A673 (cell line): ENCODE results near the gene EDIL3. TPM values are rescaled to one million over a fixed set of nuclear protein-coding genes. Genes with fewer than 3 reads are reported as not detected.
A peak's percentile ranks its signal among the peaks of the same experiment; 100 is the strongest.

ENCODE experiments used
- BruUV-seq: library from RNA; stranded (reverse); fragments of 400-500 nt; replicated peaks from 2 replicates; lab custom pipeline; 2021; lab: Mats Ljungman, UMichigan
- CTCF ChIA-PET: fragments of 300-600 bp; sonication (Branson Sonifier 250); formaldehyde crosslinking; loops from one replicate; lab custom pipeline; 2022; ENCODE audit warnings: antibody characterized with exemption; lab: Charles Lee
- POLR2A ChIA-PET: fragments of 300-600 bp; sonication (Branson Sonifier 250); formaldehyde crosslinking; loops from one replicate; lab custom pipeline; 2022; ENCODE audit warnings: antibody characterized with exemption; ENCODE audit not compliant: low non-redundant PET; lab: Charles Lee
- DNase-seq: peaks from one replicate; pipeline ENCODE4 v3.0.0-alpha.2; 2015; ENCODE audit warnings: low spot score
- H3K27ac ChIP-seq: fragments of 200-600 bp; sonication (generic); 2 replicates; pipeline ENCODE4 v1.5.1; 2016; ENCODE audit warnings: mixed run types, low read depth, mild to moderate bottlenecking, mixed read lengths, antibody characterized with exemption, low read length; ENCODE audit not compliant: poor library complexity, severe bottlenecking
- H3K27me3 ChIP-seq: fragments of 200-600 bp; sonication (generic); replicated peaks from 2 replicates; pipeline ENCODE4 v1.6.1; 2017; ENCODE audit warnings: mixed run types, low read depth, mild to moderate bottlenecking, mixed read lengths, antibody characterized with exemption, low read length; ENCODE audit not compliant: insufficient read depth, poor library complexity
- H3K36me3 ChIP-seq: fragments of 200-600 bp; sonication (generic); 2 replicates; pipeline ENCODE4 v1.6.1; 2016; ENCODE audit warnings: mixed run types, mild to moderate bottlenecking, mixed read lengths, antibody characterized with exemption, low read length; ENCODE audit not compliant: insufficient read depth, poor library complexity, severe bottlenecking
- H3K4me1 ChIP-seq: fragments of 200-600 bp; sonication (generic); 2 replicates; pipeline ENCODE4 v1.6.1; 2017; ENCODE audit warnings: mixed run types, mild to moderate bottlenecking, mixed read lengths, antibody characterized with exemption, low read length; ENCODE audit not compliant: insufficient read depth, poor library complexity, severe bottlenecking
- H3K4me3 ChIP-seq: fragments of 200-600 bp; sonication (generic); 2 replicates; pipeline ENCODE4 v1.5.1; 2016; ENCODE audit warnings: low read depth, mixed run types, mild to moderate bottlenecking, mixed read lengths, low read length; ENCODE audit not compliant: poor library complexity, severe bottlenecking
- H3K9me3 ChIP-seq: fragments of 200-600 bp; sonication (generic); 2 replicates; pipeline ENCODE4 v1.6.1; 2016; ENCODE audit warnings: mixed run types, low read depth, mild to moderate bottlenecking, mixed read lengths, antibody characterized with exemption, low read length; ENCODE audit not compliant: poor library complexity, severe bottlenecking
- EZH2 ChIP-seq: fragments of 200-600 bp; sonication (generic); IDR thresholded peaks from 2 replicates; pipeline ENCODE4 v1.6.1; 2017; ENCODE audit warnings: borderline replicate concordance, low read depth, mild to moderate bottlenecking, mixed read lengths, antibody characterized with exemption, low read length; ENCODE audit not compliant: poor library complexity, severe bottlenecking
- intact Hi-C: fragments of 100-400 bp; cut with micrococcal nuclease; formaldehyde crosslinking; loops from one replicate; pipeline ENCODE4 v1.10.0; 2022; ENCODE audit not compliant: unreplicated experiment
- total RNA-seq: library from RNA; stranded (reverse); gene quantifications from 2 replicates; pipeline ENCODE4 v1.2.3, GENCODE V29; 2021
- TF ChIP-seq, protein P1 (sequence below): fragments of 300-800, 200-600 bp; sonication (generic); conservative IDR thresholded peaks from 2 replicates; pipeline ENCODE4 v1.5.1; 2017; ENCODE audit warnings: low read depth, mild to moderate bottlenecking, antibody characterized with exemption, low read length, moderate library complexity, mixed read lengths

The EDIL3 gene
- total RNA-seq, 1 experiment from 2014 or later = 4.6 TPM

DNA sequence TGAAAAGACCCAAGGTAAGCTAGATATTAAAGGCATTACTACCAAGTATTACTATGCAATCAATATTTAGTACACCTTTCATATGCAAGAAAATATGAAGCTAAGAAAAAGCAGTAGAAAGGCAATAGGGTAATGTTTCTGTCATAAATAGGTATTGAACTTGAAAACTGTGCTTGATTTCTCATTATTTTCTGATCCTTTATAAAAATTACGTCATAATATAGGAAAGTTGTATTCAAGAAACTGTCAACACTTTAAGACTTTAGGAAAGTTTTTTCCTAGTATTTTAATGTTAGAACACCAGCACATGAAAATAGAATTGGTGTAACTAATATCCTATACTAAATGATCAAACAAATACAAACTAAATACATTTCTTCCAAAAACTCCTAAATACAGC lies 133.2 kb downstream of the EDIL3 start:
- intact Hi-C loops = no loop called here
- CTCF ChIA-PET = no interaction called here
- POLR2A ChIA-PET = no interaction called here

DNA sequence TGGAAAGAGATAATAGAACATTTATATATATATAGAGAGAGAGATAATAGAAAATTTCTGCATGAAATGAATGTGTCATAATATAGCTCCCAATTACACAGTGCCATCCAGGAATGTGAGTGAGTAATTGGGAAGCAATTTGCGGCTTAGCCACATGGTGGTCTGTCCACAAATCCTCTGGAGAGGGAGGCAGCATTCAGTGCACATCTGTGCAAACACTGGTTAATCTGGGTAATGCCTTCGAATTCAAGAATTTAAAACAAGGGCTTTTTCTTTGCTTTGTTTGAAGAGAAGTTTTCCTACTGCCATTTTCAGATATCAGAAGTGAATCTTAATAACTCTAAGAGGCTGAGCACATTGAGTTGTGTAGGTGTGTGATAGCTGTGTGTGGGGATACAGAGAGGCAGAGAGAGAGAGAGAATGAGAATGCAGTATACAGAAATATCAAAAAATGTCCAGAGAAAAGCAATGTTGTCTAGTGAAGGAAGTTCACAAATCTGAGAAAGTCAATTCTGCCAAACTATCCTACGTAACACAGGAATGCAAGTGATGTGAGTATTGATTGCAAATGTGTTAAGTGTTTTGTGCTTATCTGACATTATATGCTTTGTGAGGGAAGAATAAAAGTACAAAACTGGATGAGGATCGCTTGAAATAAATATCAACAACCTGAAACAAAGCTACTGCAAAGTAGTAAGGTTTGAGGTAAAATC lies 134.6 kb downstream of the EDIL3 start:
- ChIA-PET POLR2A (no interaction called here), CTCF (no interaction called here)
- H3K4me3 ChIP-seq = no peak overlapping the region
- TF ChIP-seq, protein P1, sequence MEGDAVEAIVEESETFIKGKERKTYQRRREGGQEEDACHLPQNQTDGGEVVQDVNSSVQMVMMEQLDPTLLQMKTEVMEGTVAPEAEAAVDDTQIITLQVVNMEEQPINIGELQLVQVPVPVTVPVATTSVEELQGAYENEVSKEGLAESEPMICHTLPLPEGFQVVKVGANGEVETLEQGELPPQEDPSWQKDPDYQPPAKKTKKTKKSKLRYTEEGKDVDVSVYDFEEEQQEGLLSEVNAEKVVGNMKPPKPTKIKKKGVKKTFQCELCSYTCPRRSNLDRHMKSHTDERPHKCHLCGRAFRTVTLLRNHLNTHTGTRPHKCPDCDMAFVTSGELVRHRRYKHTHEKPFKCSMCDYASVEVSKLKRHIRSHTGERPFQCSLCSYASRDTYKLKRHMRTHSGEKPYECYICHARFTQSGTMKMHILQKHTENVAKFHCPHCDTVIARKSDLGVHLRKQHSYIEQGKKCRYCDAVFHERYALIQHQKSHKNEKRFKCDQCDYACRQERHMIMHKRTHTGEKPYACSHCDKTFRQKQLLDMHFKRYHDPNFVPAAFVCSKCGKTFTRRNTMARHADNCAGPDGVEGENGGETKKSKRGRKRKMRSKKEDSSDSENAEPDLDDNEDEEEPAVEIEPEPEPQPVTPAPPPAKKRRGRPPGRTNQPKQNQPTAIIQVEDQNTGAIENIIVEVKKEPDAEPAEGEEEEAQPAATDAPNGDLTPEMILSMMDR = no peak
- TF ChIP-seq EZH2 = no peak
- H3K9me3 ChIP-seq = no peaks in the 10 kb centered on the region
- no TSS peak for BruUV-seq
- H3K4me1 ChIP-seq = no peaks in the 10 kb centered on the region
- no peak overlapping the region for H3K27ac ChIP-seq
- H3K27me3 ChIP-seq = no peaks in the 10 kb centered on the region
- peak; percentile 39 for DNase-seq
- intact Hi-C loops = no loop called here
- H3K36me3 ChIP-seq = no peaks in the 10 kb centered on the region

More for the DNA sequence above, 133.2 kb downstream of the EDIL3 start:
- BruUV-seq = no TSS peak
- no peak for DNase-seq
- TF ChIP-seq EZH2 = no peak
- TF ChIP-seq, protein P1 = no peak
- no peaks in the 10 kb centered on the region for H3K36me3 ChIP-seq
- no peaks in the 10 kb centered on the region for H3K4me1 ChIP-seq
- H3K4me3 ChIP-seq = no peak overlapping the region
- no peak overlapping the region for H3K27ac ChIP-seq
- no peaks in the 10 kb centered on the region for H3K27me3 ChIP-seq
- H3K9me3 ChIP-seq = no peaks in the 10 kb centered on the region

DNA sequence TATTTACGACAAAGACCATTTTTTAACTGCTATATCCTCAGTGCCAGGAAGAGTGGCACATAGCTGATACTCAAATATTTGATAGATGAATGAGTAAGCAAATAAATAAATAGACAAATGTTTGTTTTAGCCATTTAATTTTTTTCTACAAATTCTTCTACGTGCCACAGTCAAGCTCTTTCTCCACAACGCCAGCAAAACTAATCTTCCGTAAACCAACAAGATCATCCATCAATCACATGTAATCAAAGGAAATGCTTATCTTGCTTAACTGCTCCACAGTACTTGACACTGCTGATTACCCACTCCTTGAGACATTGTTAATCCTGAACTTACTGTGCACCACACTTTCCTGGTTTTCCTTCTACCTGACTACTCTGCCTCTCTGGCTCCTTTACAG lies 136.7 kb downstream of the EDIL3 start:
- TF ChIP-seq EZH2 = no peak
- TF ChIP-seq, protein P1 = no peak
- no peak overlapping the region for H3K4me3 ChIP-seq
- no peaks in the 10 kb centered on the region for H3K27me3 ChIP-seq
- no peak for DNase-seq
- intact Hi-C loops = no loop called here
- BruUV-seq = no TSS peak
- H3K36me3 ChIP-seq = no peaks in the 10 kb centered on the region
- no peaks in the 10 kb centered on the region for H3K9me3 ChIP-seq
- H3K27ac ChIP-seq = no peak overlapping the region
- POLR2A ChIA-PET = no interaction called here
- no peaks in the 10 kb centered on the region for H3K4me1 ChIP-seq
- CTCF ChIA-PET = no interaction called here
